ENCODE data around the gene CRYBG1.
"Not testable (repeated sequence)": the region's sequence is repeated elsewhere in the genome, so short reads cannot be mapped to it uniquely, and the experiment has no call there.

CRYBG1 gene

DNA sequence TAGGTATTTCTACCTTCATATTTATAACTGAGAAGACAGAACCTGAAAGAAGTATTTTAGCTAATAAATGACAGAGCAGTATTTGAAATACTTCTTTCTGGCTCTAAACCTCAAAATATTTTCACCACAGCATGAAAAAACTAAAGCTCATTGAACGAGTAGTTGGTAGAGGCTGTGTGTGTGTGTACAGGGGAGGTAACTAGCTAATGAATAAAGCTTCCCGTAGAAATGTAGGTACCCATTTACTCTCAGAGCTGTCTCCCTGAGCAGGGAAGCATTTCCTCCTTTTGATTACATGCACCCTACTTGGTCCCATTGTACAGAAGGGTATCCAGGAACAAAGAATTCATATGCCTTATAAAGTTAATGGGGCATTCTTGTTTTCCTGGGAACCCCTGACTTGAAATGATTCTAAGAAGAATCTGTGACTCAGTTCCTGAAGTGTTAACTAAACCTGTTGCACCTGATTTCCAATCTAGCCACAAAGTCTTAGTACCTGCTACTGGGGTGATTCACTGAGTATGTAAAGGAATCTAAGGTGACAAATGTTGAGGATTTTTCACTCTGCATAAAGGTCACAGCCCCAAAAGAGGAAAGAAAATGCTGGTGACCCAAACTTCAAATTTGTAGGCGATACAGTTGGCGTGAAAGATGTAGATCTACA is 12.5 kb downstream of the CRYBG1 start:
- DNase-seq (ENCODE audit: low spot score) = no peak
- no peak for FAIRE-seq

GRCh38 chr6:106373502-106374239 is 13.2 kb downstream of the CRYBG1 start:
- DNase-seq (ENCODE audit: low spot score) = no peak
- FAIRE-seq = no peak

- DNase-seq (ENCODE audit: low spot score) (no peak), FAIRE-seq (no peak)
Measured at GRCh38 chr6:106377061-106377540, 16.6 kb downstream of the CRYBG1 start.

- DNase-seq (ENCODE audit: low spot score) = no peak
- no peak for FAIRE-seq
Measured at GRCh38 chr6:106379951-106380350, 19.4 kb downstream of the CRYBG1 start.

DNA sequence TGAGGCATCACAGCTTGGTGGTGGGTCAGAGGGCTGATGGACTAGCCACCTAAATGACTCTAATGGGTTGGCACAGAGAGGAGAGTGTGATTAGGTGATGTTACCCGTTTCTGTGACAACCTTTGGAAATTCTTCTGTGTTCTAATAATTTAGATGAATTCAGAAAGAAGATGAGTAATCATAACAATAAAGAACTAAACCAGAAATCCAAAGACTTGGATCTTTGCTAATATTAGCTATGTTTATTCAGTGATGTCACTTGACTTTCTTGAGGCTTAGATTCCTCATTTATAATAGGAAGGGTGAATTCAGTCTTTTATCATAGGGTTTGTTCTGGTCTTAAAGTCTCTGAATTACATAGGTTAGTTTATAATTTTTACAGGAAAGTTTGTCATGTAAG is 19.9 kb downstream of the CRYBG1 start:
- DNase-seq (ENCODE audit: low spot score) (no peak), FAIRE-seq (no peak)

DNA sequence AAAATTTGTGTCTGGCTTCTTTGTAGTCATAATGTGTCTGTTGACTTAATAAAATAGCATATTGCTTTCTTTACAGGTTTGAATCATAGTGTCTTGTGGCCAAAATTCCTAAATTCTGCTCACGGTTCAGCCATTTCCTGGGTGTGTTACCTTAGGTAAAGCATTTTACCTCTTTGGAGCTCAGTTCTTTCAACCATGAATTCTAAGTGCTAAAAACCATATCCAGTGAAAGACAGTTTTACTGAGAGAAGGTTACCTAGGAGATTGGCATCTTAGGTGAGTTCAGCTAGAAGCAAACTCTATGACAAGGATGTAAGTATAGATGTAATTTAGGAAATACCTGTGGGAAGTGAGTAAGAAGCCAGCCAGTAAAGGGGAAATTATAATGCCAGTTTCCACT is 20.7 kb downstream of the CRYBG1 start:
- no peak for FAIRE-seq

GRCh38 chr6:106381881-106382280 is 21.4 kb downstream of the CRYBG1 start:
- DNase-seq (ENCODE audit: low spot score) = no peak

More for the DNA sequence above, 20.7 kb downstream of the CRYBG1 start:
- no peak for DNase-seq (ENCODE audit: low spot score)

DNA sequence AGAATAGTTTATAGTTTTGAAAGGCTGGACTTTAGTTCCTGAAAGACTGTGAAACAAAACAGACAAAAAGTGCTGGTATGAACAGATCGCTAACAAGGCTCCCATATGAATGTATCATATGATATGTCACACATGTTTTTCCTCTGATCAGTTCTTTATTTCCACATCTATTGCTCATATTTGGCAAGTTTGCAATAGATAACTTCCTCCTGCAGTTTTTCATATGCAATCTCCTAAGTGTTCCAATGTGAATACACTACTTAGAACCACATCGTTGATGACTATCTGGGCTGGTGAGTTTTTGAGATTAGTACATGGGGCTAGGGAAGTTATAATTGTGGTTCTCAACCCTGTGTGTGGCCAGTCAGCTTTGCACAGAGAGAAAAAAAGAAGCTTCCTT is 23.1 kb downstream of the CRYBG1 start:
- DNase-seq (ENCODE audit: low spot score) = no peak

More at GRCh38 chr6:106381881-106382280, 21.4 kb downstream of the CRYBG1 start:
- no peak for FAIRE-seq

DNA sequence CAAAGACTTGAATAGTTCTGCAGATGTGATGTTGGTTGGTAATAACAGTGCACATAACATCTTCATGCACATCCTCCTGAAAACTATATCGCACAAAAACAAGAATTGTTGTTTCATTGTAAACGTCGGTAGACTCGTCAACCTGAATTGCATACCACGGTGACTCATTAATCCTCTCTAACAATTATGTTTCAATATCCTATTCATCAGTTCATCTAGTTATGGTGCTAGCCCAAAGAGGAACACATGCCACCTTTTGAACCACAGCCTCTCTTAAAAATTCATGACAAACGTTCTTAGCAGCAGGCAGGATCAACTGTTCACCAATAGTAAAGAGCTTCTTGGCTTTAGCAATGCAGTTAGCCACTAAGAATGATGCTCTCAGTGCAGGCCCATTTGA is 25.0 kb downstream of the CRYBG1 start:
- no peak for FAIRE-seq
- DNase-seq (ENCODE audit: low spot score) = no peak

More for the DNA sequence above, 23.1 kb downstream of the CRYBG1 start:
- no peak for FAIRE-seq

DNA sequence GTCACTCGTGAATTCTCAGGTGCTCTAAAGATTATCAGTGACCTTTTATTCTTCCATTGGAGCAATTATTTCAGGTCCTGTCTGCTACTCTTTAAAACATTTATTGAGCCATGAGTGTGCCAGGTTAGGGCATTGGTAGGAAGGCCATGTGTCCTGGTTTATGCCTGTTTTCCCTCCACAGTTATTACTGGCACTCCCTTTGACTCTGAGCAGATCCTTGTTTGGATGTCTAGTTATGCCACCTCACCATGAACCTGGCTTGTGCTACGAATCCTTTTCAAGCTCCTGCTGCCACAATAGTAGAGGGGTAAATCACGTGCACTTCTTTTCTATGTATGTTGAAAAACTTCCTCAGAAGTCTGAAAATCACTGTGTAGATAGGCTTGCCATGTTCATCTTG is 27.4 kb downstream of the CRYBG1 start:
- no peak for DNase-seq (ENCODE audit: low spot score)
- FAIRE-seq = no peak

GRCh38 chr6:106390088-106390487 is 29.6 kb downstream of the CRYBG1 start:
- FAIRE-seq = no peak
- no peak for DNase-seq (ENCODE audit: low spot score)

- FAIRE-seq (no peak), DNase-seq (ENCODE audit: low spot score) (no peak)
Measured at GRCh38 chr6:106396426-106397220, 36.1 kb downstream of the CRYBG1 start.

DNA sequence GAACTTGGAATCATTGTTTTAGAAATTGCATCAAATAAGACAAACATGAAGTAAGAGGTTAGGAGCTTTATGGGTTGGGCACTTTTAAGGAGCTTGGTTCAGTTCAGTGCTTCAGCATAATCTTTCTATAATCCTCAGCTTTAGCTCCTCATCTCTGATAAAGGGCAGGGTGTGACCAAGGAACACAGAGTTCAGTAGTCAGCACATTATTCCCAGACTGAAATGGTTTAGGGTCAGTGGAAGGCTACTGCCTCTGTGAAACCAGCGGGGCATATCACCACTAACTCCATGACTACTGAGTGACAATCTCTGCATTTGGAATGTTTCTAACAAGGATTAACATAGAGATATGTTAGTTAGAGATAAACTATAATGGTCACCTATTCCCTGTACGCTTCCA is 36.9 kb downstream of the CRYBG1 start:
- peak; percentile 90 for FAIRE-seq

DNA sequence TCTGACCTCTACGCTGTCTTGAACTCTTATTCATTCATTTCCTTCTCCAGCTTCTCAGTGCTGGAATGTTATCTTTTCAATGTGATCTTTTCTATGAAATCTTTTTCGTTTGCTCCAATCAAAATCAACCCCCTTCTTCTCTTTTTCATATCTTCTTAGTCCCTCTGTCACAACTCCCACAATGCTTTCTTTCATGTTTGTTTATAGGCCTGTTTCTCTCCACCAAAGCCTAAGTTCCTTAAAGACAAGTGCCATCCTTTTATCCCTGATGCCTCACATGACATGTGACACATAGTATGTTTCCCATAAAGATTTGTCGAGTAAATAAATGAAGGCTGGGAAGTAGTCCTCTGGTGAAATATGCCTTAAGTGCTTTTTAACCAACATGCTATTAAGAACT is 38.1 kb downstream of the CRYBG1 start:
- DNase-seq (ENCODE audit: low spot score) (no peak), FAIRE-seq (no peak)

More for the DNA sequence above, 36.9 kb downstream of the CRYBG1 start:
- peak; percentile 54 for DNase-seq (ENCODE audit: low spot score)

- FAIRE-seq; DNase-seq (ENCODE audit: low spot score): not testable (repeated sequence)
Measured at GRCh38 chr6:106405044-106405443, 44.5 kb downstream of the CRYBG1 start.

GRCh38 chr6:106411056-106411455 is 50.5 kb downstream of the CRYBG1 start:
- DNase-seq (ENCODE audit: low spot score) = no peak
- FAIRE-seq = no peak

- DNase-seq (ENCODE audit: low spot score) (no peak), FAIRE-seq (no peak)
Measured at GRCh38 chr6:106411643-106412200, 51.2 kb downstream of the CRYBG1 start.

GRCh38 chr6:106413016-106413415 is 52.5 kb downstream of the CRYBG1 start:
- FAIRE-seq (no peak), DNase-seq (ENCODE audit: low spot score) (no peak)

DNA sequence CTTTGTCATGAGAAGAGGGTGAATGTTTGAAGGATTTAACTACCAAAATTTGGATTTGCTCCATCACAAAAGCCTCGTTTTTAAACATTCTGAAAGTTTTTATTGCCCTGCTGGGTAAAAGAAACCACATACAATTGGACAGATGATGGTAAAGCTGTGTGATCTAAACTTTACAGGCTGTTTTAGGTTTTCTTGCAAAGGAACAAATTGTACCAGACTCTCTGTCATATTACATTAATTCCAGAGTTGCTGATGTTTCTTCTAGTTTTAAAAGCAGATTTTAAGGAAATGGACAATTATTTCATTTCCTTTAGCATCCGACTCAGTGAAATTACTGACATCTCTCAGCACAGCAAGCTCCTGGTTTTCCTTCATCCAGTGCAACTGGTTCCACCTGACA is 53.2 kb downstream of the CRYBG1 start:
- no peak for FAIRE-seq
- DNase-seq (ENCODE audit: low spot score) = no peak

DNA sequence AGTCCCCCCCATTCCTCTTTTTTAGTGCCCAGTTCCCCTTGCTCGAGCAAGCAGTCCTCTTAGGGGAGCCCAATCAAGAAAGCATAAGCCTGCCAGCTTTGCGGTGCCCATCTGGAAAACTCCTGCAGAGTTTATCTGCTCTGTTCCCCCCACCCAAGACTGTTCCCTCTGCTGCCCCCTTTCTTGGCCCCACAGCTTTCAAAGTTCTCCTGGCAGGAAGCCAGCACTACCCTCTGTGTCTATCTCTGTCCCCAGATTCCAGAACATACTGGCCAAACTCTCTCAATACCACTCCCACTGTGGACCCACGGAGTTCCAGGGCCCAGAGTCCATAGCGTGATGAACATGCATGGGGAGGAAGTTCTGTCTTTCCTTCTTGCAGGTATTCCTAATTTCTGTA is 55.4 kb downstream of the CRYBG1 start:
- DNase-seq (ENCODE audit: low spot score) (no peak), FAIRE-seq (no peak)

- DNase-seq (ENCODE audit: low spot score) (no peak), FAIRE-seq (no peak)
Measured at GRCh38 chr6:106417572-106418147, 57.1 kb downstream of the CRYBG1 start.

All from RCC 7860 (cell line).